ENCODE data around the gene PUS1.

GRCh38 chr12:131971226-131971625, 42.1 kb downstream of the PUS1 start:
- no peak for TF ChIP-seq CTCF (IDR thresholded peaks at IDR 0.05; ENCODE audit: low read length)
- TF ChIP-seq EZH2 (IDR thresholded peaks at IDR 0.05; ENCODE audit: borderline replicate concordance, low read length): no peak

Measured in OCI-LY1 (cell line).